GM21529 (cell line): ENCODE data around the gene ZNF653.
"Not testable (repeated sequence)": the region's sequence is repeated elsewhere in the genome, so short reads cannot be mapped to it uniquely, and the experiment has no call there.

Experiments used
- ATAC-seq: cut with Tn5 transposase; IDR thresholded peaks from one replicate; pipeline ENCODE4 v1.9.1; 2021; ENCODE audit not compliant: unreplicated experiment

The ZNF653 gene

GRCh38 chr19:11437955-11438354, 67.7 kb downstream of the ZNF653 start:
- no peak for ATAC-seq

- no peak for ATAC-seq
Measured at GRCh38 chr19:11435833-11436313, 69.8 kb downstream of the ZNF653 start.

GRCh38 chr19:11435057-11435832, 70.4 kb downstream of the ZNF653 start, which contains the start of the genes ODAD3 and PRKCSH:
Gene ODAD3, minus strand, starts transcription at chr19:11435121. Its CDS starts 105 bp downstream, at chr19:11435016.
Gene PRKCSH, plus strand, starts transcription at chr19:11435635. Its CDS starts 483 bp downstream, at chr19:11436118.
- peak; percentile 88 for ATAC-seq

- peak; percentile 4 for ATAC-seq
Measured at GRCh38 chr19:11434703-11435056, 71.0 kb downstream of the ZNF653 start.

- not testable (repeated sequence) for ATAC-seq
Measured at GRCh38 chr19:11433526-11433925, 72.1 kb downstream of the ZNF653 start.
